ENCODE data around the gene SRF. TPM values are rescaled to one million over a fixed set of nuclear protein-coding genes. Genes with fewer than 3 reads are reported as not detected.

Gene SRF
- total RNA-seq, 2 donors from 2014 or later = 22.8 to 30.1 TPM

- ATAC-seq = no peak
- intact Hi-C loops (cut with DNase I, micrococcal nuclease) = no loop called here
- DNase-seq = no peak
Observed at GRCh38 chr6:43223175-43223574, 52.1 kb downstream of the SRF start.

DNA sequence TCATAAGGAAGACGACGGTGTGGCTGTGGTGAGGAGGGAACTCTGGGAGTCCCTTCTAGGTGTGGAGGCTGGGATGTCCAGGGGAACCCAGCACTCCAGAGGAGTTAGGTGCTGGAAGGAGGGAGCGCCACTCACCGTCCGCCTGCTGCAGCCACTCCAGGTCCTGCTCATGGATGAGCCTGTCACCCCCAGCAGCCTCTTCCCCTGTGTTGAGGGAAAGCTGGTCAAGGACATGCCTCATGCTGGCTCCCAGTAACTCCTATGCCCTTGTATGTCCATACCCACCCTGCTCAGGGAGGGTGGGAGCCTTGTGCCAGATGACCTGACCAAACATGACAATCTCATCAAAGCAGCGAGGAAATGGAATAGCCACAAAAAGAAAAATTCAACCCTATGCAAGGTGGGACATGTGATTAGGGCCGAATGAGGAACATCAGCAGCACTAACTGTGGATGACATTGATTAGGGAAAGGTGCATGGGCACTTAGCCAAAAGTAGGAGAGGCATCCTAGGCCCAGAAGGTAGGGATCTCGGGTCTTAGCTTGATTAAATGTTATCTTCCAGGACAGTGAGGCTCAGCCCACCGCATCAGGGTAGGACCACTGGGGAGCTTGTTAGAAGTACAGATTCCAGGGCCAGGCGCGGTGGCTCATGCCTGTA is 55.3 kb downstream of the SRF start:
- DNase-seq (no peak), ATAC-seq (no peak)
- intact Hi-C loops (cut with DNase I, micrococcal nuclease) = no loop called here

GRCh38 chr6:43228951-43229802 is 58.1 kb downstream of the SRF start, which contains the start of gene DNPH1:
Gene DNPH1, minus strand, starts transcription at chr6:43229481. Its CDS starts 25 bp downstream, at chr6:43229456.
- DNase-seq (peak; percentile 56 to 85), ATAC-seq (peak; percentile 95)
- intact Hi-C loops (cut with DNase I, micrococcal nuclease) = no loop called here

DNA sequence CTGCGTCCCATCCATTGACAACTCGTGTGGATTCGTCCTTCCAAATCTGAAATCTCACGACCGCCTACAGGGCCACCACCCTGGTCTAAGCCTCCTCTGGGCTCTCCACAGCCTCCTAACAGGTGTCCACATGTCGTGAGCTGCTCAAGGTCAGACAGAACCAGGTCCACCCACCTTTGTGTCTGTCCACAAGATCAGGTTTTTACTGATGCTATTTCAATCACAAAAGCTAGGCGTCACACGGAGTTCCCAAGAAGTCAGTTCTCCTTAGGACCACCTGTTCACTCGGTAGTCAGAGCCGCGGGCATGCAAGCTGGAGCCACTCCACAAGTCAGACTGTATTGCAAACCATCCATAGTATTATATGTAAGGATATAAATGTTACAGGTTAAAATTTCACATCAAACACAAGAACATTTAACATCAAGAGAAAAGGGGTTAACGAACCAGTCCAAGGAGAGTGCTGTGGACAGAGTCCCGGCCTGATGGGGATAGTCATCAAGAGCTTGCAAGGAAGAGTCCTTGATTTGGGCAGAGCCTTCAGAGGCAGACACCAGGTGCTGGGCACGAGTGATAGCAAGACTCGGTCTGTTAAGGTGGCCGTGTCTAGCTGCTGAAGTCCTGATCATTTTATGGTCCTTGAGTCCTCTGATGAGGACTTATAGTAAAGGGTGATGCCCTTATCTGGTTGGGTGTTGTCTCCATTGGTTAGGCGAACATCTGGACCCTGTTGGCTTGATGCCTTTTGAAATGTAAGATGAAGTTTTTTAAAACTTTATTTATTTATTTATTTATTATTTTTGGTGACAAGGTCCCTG is 58.9 kb downstream of the SRF start:
- ATAC-seq (no peak), DNase-seq (no peak)
- intact Hi-C loops (cut with DNase I, micrococcal nuclease) = no loop called here

DNA sequence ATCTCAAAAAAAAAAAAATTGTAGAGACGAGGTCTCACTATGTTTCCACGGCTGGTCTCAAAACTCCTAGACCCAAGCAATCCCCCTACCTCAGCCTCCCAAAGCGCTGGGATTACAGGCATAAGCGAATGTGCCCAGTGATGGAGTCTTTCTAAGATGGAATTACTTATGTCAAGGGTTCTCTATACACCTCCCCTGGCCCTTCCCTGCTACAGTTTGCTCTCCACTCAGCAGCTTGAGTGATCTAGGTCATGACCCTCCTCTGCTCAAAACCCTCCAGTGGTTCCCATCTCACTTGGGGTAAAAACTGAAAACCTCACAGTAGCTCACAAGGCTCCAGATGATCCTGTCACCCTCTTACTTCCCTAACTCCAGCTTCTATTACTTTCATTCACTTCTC is 60.0 kb downstream of the SRF start:
- DNase-seq (no peak), ATAC-seq (no peak)
- intact Hi-C loops (cut with DNase I, micrococcal nuclease) = no loop called here

Other genes with a start within 250 kb of the SRF start
- gene CNPY3, start 241.8 kb upstream of the SRF start, total RNA-seq = 10 to 100 TPM; 19.6 to 25.9 TPM
- gene GNMT, start 210.5 kb upstream of the SRF start, total RNA-seq = under 1 TPM in 1 of 2 donors, not detected in 1; 0.37 TPM
- 10 to 100 TPM; 22.4 to 26.9 TPM for gene PEX6, start 192.1 kb upstream of the SRF start, total RNA-seq
- 10 to 100 TPM; 33.7 to 36.4 TPM for gene PPP2R5D, start 186.7 kb upstream of the SRF start, total RNA-seq
- 10 to 100 TPM; 35.8 to 43.6 TPM for gene MEA1, start 157.3 kb upstream of the SRF start, total RNA-seq
- 10 to 100 TPM; 43.8 to 59.0 TPM for gene KLHDC3, start 157.0 kb upstream of the SRF start, total RNA-seq
- 10 to 100 TPM; 33.6 to 45.8 TPM for gene RRP36, start 149.6 kb upstream of the SRF start, total RNA-seq
- gene CUL7, start 117.4 kb upstream of the SRF start, total RNA-seq = 10 to 100 TPM; 14.9 to 15.3 TPM
- gene MRPL2, start 111.8 kb upstream of the SRF start, total RNA-seq = 10 to 100 TPM; 62.5 to 75.0 TPM
- gene KLC4, start 111.6 kb upstream of the SRF start, total RNA-seq = 100 to 1,000 TPM; 109 to 122 TPM
- gene PTK7, start 95.0 kb upstream of the SRF start, total RNA-seq = 1 to 10 TPM; 8.0 to 9.7 TPM
- gene CUL9, start 10.9 kb downstream of the SRF start, total RNA-seq = 10 to 100 TPM; 31.4 to 41.8 TPM
- 10 to 100 TPM; 65.7 to 67.3 TPM for gene DNPH1, start 58.2 kb downstream of the SRF start, total RNA-seq
- under 1 TPM; 0.18 to 0.53 TPM for gene TTBK1, start 72.2 kb downstream of the SRF start, total RNA-seq
- gene SLC22A7, start 127.0 kb downstream of the SRF start, total RNA-seq = not detected
- 1 to 10 TPM; 1.4 TPM for gene CRIP3, start 137.6 kb downstream of the SRF start, total RNA-seq
- 10 to 100 TPM; 12.3 to 13.2 TPM for gene ZNF318, start 198.4 kb downstream of the SRF start, total RNA-seq

Data from left colon (tissue), 2 donors.